GM18873 (cell line): ENCODE measurements around the gene CFAP70.
"Not testable (repeated sequence)": the region's sequence is repeated elsewhere in the genome, so short reads cannot be mapped to it uniquely, and the experiment has no call there.

Experiments used
- ATAC-seq: cut with Tn5 transposase; IDR thresholded peaks from one replicate; pipeline ENCODE4 v1.9.1; 2021; ENCODE audit warnings: mild to moderate bottlenecking, moderate library complexity, moderate number of reproducible peaks; ENCODE audit not compliant: unreplicated experiment, low FRiP score

The CFAP70 gene

GRCh38 chr10:73340121-73340520 lies 18.5 kb downstream of the CFAP70 start:
- ATAC-seq, result no peak

DNA sequence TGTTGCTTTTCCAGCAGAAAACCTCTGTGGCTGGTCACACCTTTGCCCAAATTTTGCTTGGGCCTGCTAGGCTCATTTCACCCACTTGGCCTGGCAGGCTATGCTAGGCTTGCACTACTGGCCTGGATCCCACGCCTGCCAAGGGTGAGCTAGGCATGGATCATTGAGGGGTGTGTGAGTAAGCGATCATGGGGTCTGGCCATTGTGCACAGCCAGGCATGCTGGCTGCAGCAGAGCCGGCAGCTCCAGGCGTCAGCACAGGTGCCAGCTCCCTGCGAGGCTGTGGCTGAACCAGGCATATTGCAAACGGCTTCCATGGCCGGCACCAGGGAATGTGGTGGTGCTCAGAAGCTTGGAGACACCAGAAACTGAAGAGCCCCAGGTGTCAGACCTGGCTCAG lies 19.2 kb downstream of the CFAP70 start:
- no peak for ATAC-seq

DNA sequence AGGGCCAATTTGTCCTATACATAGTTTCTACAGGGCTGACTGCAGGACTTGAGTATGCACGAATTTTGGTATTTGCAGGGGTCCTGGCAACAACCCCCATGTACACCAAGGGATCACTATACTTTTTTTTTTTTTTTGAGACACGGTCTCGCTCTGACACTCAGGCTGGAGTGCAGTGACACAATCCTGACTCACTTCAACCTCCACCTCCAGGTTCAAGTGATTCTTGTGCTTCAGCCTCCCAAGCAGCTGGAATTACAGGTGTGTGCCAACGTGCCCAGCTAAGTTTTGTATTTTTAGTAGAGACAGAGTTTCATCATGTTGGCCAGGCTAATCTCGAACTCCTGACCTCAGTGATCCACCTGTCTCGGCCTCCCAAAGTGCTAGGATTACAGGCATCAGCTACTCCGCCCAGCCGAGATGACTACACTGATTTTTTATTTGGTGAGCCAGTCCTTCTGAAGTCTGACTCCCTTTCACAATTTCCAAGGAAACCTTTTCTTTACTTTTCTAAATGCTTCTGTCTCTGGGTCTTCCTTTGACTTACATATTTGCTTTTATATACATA lies 19.8 kb downstream of the CFAP70 start:
- ATAC-seq, result no peak

GRCh38 chr10:73333202-73333601 lies 25.5 kb downstream of the CFAP70 start:
- ATAC-seq, result no peak

GRCh38 chr10:73332379-73332778 lies 26.3 kb downstream of the CFAP70 start:
- no peak for ATAC-seq

- ATAC-seq, result not testable (repeated sequence)
Observed at GRCh38 chr10:73328523-73328922, 30.1 kb downstream of the CFAP70 start.

DNA sequence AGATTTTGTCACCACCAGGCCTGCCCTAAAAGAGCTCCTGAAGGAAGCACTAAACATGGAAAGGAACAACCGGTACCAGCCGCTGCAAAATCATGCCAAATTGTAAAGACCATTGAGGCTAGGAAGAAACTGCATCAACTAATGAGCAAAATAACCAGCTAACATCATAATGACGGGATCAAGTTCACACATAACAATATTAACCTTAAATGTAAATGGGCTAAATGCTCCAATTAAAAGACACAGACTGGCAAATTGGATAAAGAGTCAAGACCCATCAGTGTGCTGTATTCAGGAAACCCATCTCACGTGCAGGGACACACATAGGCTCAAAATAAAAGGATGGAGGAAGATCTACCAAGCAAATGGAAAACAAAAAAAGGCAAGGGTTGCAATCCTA lies 33.4 kb downstream of the CFAP70 start:
- not testable (repeated sequence) for ATAC-seq

DNA sequence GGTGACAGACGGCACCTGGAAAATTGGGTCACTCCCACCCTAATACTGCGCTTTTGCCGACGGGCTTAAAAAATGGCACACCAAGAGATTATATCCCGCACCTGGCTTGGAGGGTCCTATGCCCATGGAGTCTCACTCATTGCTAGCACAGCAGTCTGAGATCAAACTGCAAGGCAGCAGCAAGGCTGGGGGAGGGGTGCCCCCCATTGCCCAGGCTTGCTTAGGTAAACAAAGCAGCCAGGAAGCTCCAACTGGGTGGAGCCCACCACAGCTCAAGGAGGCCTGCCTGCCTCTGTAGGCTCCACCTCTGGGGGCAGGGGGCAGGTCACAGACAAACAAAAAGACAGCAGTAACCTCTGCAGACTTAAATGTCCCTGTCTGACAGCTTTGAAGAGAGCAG lies 35.1 kb downstream of the CFAP70 start:
- not testable (repeated sequence) for ATAC-seq

GRCh38 chr10:73310475-73310874 lies 48.2 kb downstream of the CFAP70 start:
- no peak for ATAC-seq

DNA sequence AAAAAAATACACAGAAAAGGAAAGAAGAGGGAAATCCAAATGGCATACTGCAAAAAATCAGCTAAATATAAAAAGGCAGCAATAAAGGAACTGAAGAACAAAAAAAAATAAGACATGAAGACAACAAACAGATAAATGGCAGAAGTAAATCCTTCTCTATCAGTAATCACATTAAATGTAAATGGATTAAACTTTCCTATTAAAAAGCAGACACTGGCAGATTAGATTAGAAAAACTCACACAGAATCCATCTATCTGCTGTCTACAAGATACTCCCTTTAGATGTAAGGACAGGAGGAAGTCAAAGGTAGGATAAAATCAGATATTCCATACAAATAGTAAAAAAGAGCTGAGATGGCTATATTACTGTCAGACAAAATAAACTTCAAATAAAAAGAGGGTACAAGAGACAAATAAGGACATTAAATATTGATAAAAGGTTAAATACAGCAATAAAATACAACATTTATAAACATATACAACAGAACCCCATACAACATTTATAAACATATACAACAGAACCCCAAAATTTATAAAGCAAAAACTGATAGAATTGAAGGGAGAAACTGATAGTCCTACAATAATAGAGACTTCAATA lies 51.4 kb downstream of the CFAP70 start:
- no peak for ATAC-seq

DNA sequence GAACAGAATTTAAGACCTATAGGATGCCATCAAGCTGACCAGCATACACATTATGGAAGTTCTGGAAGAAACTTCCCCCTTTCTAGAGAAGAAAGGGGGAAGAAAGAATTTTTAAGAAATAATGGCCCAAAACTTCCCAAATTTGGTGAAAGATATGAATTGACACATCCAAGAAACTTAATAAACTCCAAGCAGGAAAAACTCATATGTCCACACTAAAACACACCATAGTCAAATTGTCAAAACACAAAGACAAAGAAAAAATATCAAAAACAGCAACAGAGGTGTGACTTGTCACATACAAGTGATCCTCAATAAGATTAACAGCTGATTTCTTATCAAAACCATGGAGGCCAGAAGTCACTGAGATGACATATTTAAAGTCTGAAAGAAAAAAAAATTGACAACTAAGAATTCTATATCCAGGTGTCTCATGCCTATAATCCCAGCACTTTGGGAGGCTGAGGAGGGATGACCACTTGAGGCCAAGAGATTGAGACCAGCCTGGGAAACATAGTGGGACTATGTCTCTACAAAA lies 52.4 kb downstream of the CFAP70 start:
- no peak for ATAC-seq

- ATAC-seq, result no peak
Observed at GRCh38 chr10:73296946-73297345, 61.7 kb downstream of the CFAP70 start.

GRCh38 chr10:73293461-73293860 lies 65.2 kb downstream of the CFAP70 start:
- no peak for ATAC-seq

DNA sequence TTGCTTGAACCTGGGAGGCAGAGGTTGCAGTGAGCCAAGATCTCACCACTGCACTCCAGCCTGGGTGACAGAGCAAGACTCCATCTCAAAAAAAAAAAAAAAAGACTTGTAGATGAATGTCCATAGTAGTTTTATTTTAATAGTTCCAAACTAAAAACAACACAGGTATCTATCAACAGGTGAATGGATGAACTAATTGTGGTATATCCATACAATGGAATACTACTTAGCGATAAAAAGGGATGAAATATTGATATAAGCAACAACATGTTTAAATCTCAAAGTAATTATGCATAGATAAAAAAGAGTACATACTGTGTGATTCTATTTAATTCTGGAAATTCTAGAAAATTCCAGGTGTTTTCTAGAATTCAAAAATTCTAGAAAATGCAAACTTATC lies 68.7 kb downstream of the CFAP70 start:
- ATAC-seq, result no peak

- ATAC-seq, result no peak
Observed at GRCh38 chr10:73287441-73287840, 71.2 kb downstream of the CFAP70 start.

DNA sequence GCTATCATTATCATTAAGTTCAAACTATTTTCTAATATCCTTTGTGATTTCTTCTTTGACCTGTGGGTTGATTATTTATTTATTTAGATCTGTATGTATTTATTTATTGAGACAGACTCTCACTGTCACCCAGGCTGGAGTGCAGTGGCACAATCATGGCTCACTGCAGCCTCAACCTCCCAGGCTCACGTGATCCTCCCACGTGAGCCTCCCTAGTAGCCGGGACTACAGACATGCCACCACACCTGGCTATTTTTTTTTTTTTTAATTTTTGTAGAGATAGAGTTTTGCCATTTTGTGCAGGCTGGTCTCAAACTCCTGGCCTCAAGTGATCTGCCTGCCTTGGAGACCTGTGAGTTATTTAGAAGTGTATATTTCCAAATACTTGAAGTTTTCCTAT lies 77.6 kb downstream of the CFAP70 start:
- ATAC-seq, result no peak

DNA sequence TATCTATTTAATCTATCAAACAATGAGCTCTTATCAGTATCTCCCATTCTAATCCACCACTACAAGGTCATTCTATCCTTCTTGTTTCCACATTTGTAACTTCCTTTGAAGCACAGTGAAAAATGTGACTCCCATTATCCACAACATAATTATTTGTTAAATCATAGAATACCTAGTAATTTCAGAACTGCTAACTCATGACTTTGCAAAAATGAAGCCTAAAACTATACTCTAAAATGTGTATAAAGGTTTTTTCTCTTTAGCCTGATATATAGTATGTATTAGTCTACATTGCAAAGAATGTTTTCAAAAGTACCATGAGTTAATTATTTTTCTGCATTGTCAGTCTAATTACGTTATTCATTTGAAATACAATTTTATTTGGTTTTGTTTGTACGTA lies 94.2 kb downstream of the CFAP70 start:
- ATAC-seq, result no peak

GRCh38 chr10:73263693-73264347 lies 94.8 kb downstream of the CFAP70 start:
- ATAC-seq, result no peak

DNA sequence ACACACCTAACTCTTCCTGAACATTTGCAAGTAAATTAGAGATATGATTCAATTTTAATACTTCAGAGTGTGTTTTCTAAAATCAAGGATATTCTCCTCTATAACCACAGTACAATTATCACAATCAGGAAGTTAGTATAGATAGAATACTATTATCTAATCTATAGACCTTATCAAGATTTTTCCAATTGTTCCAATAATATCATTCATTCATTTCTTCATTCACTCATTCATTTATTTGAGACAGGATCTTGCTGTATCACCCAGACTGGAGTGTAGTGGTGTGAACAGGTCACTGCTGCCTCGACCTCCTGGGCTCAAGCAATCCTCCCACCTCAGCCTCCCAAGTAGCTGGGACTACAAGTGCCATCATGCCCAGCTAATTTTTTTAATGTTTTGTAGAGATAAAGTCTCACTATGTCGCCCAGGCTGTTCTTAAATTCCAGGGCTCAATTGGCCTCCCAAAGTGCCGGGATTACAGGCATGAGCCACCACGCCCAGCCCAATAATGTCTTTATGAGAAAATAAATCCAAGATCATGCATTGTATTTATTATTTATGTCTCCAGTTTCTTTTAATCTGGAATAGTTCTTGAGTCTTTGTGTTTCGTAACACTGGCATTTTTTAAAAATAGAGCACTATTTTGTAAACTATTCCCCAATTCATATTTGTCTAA lies 95.6 kb downstream of the CFAP70 start:
- ATAC-seq, result no peak

DNA sequence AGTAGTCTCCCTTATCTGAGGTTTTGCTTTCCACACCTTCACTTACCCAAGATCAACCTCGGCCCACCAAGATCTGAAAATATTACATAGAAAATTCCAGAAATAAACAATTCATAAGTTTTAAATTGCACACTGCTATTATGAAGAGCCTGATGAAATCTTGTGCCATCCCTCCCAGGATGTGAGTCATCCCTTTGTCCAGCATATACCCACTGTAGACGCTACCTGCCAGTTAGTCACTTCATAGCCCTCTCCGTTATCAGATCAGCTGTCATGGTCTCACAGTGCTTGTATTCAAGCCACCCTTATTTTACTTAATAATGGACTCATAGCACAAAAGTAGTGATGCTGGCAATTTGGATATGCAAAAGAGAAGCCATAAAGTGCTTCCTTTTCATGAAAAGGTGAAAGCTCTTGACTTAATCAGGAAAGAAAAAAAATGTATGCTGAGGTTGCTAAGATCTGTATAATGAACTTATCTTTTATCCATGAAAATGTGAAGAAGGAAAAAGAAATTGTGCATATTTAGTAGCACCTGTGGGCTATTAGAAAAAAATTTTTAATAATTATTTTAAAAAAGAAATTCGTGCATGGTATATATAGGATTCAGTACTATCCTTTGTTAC lies 96.4 kb downstream of the CFAP70 start:
- no peak for ATAC-seq
